UCSD-AML1 (cell line): Measurements from ENCODE around the gene MISP.
A peak's percentile ranks its signal among the peaks of the same experiment; 100 is the strongest.

Experiments used
- DNase-seq: peaks from one replicate; lab custom pipeline; 2025; ENCODE audit not compliant: unreplicated experiment; lab: John Stamatoyannopoulos, UW

The MISP gene

GRCh38 chr19:795691-796581 is 45.0 kb downstream of the MISP start:
- DNase-seq: no peak

- DNase-seq: peak; percentile 100
These were observed 46.0 kb downstream of the MISP start, which contains the start of gene PTBP1 for GRCh38 chr19:796692-797527. TSS of gene PTBP1 (plus strand) at chr19:797452. CDS start at chr19:797498, 46 bp downstream.

- peak; percentile 91 for DNase-seq
These were observed 46.9 kb downstream of the MISP start for GRCh38 chr19:797528-798414.

- no peak for DNase-seq
These were observed 47.6 kb downstream of the MISP start for GRCh38 chr19:798415-799075.

- DNase-seq: peak; percentile 31
These were observed 48.4 kb downstream of the MISP start for GRCh38 chr19:799076-799881.

- no peak for DNase-seq
These were observed 49.6 kb downstream of the MISP start for GRCh38 chr19:800360-801029.

GRCh38 chr19:801030-801860 is 50.3 kb downstream of the MISP start:
- no peak for DNase-seq

- no peak for DNase-seq
These were observed 51.1 kb downstream of the MISP start for GRCh38 chr19:801861-802497.

GRCh38 chr19:802498-803098 is 51.7 kb downstream of the MISP start:
- DNase-seq: no peak

GRCh38 chr19:803099-803561 is 52.2 kb downstream of the MISP start:
- DNase-seq: no peak

- no peak for DNase-seq
These were observed 52.9 kb downstream of the MISP start for GRCh38 chr19:803686-804418.

GRCh38 chr19:804419-805165 is 53.7 kb downstream of the MISP start:
- DNase-seq: no peak

GRCh38 chr19:805166-805551 is 54.2 kb downstream of the MISP start:
- no peak for DNase-seq

- no peak for DNase-seq
These were observed 55.0 kb downstream of the MISP start for GRCh38 chr19:805600-806550.
